ENCODE data around the gene PRSS36.
A peak's percentile ranks its signal among the peaks of the same experiment; 100 is the strongest.

PRSS36 gene

DNA sequence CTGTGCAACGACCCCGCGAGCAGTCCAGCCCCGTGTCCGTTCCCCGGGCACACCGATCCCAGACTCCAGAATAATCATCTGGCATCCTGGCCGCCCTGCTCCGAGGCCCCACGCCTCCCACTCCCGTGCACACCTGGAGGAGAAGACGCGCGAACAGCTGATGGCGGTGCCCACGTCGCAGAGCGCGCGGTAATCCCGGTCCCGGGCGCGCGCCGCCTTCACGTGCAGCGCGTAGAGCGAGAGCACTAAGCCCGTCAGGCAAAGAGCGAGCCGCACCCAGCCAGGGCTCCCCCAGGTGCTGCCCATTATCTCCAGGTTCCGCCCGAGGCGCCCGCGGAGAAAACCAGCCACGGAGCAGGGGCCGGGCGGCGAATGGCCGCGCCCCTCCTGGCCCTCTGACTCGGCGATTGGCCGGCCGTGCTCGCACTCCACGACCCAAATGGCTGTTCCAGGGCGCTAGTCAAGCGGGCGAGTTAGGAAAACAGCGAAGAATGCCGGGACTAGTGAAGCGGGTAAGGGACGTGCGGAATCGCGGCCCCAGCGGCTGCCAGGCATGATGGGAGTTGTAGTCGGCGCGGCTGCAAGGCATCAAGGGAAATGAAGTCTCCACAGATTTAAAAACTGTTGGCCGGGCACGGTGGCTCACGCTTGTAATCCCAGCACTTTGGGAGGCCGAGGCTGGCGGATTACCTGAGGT lies 55.3 kb downstream of the PRSS36 start, which contains the start of gene VKORC1:
VKORC1 (minus strand) TSS at position 374 of the 697 bp plus-strand sequence; CDS start at position 306, 68 bp downstream.
- peak; percentile 99 for DNase-seq

DNA sequence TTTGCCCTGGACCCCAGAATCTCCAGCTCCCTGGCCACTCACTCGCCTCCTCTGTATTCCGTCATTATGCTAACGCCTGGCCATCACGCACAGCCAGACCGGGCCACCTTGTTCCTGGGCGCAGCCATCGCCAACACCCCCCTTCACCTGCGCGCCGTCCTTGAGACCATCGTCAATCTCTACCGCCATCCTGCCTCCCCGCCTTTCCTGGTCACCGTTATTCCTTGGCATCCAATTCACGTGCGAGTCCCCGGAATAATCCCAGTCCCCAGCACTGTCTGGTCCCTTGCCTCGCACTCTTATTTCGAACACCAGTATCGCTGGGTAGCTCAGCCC lies 55.8 kb downstream of the PRSS36 start:
- peak; percentile 25 for DNase-seq

DNA sequence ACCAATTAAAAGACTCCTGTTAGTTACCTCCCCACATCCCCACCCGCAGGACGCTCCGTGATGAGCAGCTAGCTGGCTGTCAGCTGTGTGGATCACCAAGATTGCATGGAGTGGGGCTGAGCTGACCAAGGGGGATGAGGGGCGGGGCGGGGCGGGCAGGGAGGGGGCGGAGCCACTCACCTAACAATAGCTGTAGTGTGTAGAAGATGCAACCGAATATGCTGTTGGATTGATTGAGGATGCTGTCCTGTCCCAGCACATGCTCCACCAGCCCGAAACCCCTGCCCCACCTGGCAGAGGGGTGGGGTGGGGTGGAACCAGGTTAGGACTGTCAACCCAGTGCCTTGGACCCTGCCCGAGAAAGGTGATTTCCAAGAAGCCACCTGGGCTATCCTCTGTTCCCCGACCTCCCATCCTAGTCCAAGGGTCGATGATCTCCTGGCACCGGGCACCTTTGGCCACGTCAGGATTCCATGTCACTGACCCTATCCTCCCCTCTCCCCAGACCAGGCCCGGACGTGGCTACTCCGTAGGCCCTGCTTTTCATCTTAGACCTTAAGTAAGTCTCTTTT lies 56.6 kb downstream of the PRSS36 start:
- peak; percentile 76 for DNase-seq

DNA sequence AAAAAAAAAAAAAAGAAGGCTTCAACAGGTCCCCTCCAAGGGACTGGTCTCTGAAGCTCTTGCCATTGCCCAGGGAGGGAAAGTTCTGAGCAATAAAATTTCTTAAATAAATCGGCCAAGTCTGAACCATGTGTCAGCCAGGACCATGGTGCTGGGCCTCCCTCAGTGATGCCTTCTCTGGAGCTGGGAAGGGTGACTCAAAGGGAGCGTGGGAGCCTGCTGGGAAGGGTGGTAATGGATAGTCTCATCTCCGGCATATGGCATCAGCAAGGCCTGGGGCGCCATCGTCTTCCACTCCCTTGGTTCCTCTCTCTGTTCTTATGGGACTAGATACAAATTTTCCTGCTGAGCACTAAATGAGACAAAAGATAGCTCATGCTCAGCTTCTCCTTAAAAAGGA lies 57.5 kb downstream of the PRSS36 start:
- no peak for DNase-seq

DNA sequence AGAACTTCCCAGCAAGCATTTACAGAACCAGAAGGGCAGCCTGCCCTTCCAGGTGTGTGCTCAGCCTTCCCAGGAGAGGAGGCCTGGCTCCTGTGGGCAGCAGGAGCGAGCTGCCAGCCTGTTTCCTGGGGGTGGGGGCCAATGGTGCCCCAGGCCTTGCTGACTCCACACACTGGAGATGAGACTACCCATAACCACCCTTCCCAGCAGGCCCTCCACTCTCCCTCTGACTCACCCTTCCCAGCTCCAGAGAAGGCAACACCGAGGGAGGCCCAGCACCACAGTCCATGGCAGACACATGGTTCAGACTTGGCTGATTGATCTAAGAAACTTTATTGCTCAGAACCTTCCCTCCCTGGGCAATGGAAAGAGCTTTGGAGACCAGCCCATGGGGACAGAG lies 59.3 kb downstream of the PRSS36 start:
- no peak for DNase-seq

DNA sequence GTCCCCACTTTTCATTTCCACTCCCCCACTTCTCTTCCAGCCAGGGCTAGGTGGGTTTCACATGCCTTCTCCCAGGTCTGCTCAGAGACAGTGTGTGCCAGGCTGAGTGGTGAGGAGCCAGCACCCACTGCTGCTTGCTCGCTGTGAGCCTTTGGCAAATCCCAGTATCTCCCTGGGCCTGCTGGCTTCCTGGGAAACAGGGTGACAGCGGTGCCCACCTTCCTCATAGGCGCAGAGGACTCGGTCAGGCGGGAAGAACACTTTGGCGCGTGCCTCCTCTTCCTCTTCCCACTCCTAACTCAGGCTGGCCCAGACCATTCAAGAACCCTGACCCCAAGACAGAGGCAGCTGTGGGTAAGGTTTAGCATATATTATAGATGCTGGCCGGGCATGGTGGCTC lies 60.7 kb downstream of the PRSS36 start:
- no peak for DNase-seq
